GM12891 (cell line): Measurements from ENCODE around the gene NPIPA1.
"Not testable (repeated sequence)": the region's sequence is repeated elsewhere in the genome, so short reads cannot be mapped to it uniquely, and the experiment has no call there.

ENCODE experiments used
- PAX5 ChIP-seq: IDR thresholded peaks from 2 replicates; pipeline ENCODE4 v1.6.1; 2011; ENCODE audit warnings: low read length, moderate library complexity, mild to moderate bottlenecking; ENCODE audit not compliant: insufficient read depth, severe bottlenecking
- POLR2A ChIP-seq: IDR thresholded peaks from 2 replicates; pipeline ENCODE4 v1.6.1; 2011; ENCODE audit warnings: low read depth, low read length, control low read depth
- POLR2AphosphoS5 ChIP-seq: IDR thresholded peaks from 2 replicates; pipeline ENCODE4 v1.6.1; 2011; ENCODE audit warnings: low read depth, low read length, control low read depth
- POU2F2 ChIP-seq: IDR thresholded peaks from 2 replicates; pipeline ENCODE4 v1.6.1; 2011; ENCODE audit warnings: low read depth, mild to moderate bottlenecking, control low read depth, low read length, moderate library complexity
- SPI1 ChIP-seq: IDR thresholded peaks from 2 replicates; pipeline ENCODE4 v1.6.1; 2011; ENCODE audit warnings: low read depth, low read length, control low read depth
- TAF1 ChIP-seq: IDR thresholded peaks from 2 replicates; pipeline ENCODE4 v1.6.1; 2011; ENCODE audit warnings: low read depth, low read length, control low read depth

- TF ChIP-seq SPI1, POLR2A, POU2F2, POLR2AphosphoS5, PAX5, TAF1: not testable (repeated sequence)
Observed at GRCh38 chr16:14988092-14988491, 50.8 kb downstream of the NPIPA1 start.
